Measurements from ENCODE around the gene ZNF768. TPM values are rescaled to one million over a fixed set of nuclear protein-coding genes. Genes with fewer than 3 reads are reported as not detected.

Gene ZNF768
- total and polyA plus RNA-seq, 2 donors (not counting 1 experiment from before 2014, with no cell fraction given), result 24.8 to 36.5 TPM

DNA sequence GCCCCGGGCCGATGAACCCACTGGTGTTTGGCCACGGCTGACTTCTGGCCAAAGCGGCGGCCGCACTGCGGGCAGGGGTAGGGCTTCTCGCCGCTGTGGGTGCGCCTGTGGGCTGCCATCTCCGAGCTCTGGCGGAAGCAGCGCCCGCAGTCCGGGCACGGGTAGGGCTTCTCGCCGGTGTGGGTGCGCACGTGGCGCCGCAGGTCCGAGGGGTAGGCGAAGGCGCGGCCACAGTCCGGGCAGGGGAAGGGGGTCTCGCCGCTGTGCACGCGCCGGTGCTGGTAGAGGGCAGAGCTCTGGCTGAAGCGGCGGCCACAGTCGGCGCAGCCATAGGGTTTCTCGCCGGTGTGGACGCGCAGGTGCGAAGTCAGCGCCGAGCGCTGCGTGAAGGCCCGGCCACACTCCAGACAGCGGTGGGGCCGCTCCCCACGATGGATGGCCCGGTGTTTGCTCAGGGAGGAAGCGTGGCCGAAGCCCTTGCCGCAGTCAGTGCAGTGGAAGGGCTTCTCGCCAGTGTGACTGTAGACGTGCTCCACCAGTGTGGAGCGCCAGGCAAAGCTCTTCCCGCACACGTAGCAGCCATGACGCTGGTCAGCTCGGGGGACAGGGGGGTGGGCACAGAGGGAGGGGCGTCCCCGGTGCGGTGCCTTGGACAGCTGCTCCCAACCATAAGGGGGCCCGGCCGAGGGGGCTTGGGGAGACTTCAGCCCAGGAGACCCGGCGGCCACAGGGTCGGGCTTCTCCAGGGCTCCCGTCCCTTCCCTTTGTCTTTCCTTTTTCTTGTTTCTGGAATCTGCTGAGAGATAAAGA is 29.2 kb upstream of the ZNF768 start:
- no peak overlapping the region for H3K4me3 ChIP-seq (ENCODE audit: control extremely low read depth in 1 of 5, extremely low read depth in 1 of 5, insufficient read depth in 1 of 5, low read depth in 2 of 5, low read length in 4 of 5)

More for the DNA sequence above, 29.2 kb upstream of the ZNF768 start:
- Histone ChIP-seq H3K27me3 (replicated peaks in 1 of 4; ENCODE audit: control extremely low read depth in 1 of 4, control insufficient read depth in 3 of 4, insufficient read depth in 4 of 4, low read length in 3 of 4) (no peaks in the 10 kb centered on the region), H3K9ac (ENCODE audit: low read length) (no peak overlapping the region), H4K20me1 (ENCODE audit: control insufficient read depth, insufficient read depth, low read length, poor library complexity, severe bottlenecking) (no peaks in the 10 kb centered on the region), H2AFZ (ENCODE audit: insufficient read depth, low read depth, low read length, poor library complexity, severe bottlenecking) (no peak overlapping the region), H3K36me3 (replicated peaks in 1 of 2; ENCODE audit: control extremely low read depth in 1 of 2, control insufficient read depth in 1 of 2, extremely low read depth in 1 of 2, insufficient read depth in 2 of 2, low read length in 1 of 2) (peaks cover 0 to 17% of the 10 kb centered on the region in 2 experiments), H3K4me1 (ENCODE audit: control insufficient read depth in 2 of 2, insufficient read depth in 2 of 2, low read length in 2 of 2) (peaks cover 10 to 24% of the 10 kb centered on the region in 2 donors), H3K79me2 (ENCODE audit: control insufficient read depth, insufficient read depth, low read length) (peaks cover 55% of the 10 kb centered on the region), H3K9me3 (ENCODE audit: control extremely low read depth in 1 of 3, control insufficient read depth in 2 of 3, insufficient read depth in 1 of 3, low read length in 2 of 3) (peaks cover 0 to 6% (median 0%) of the 10 kb centered on the region in 3 donors), H3K27ac (ENCODE audit: low read length in 2 of 2) (no peak overlapping the region), H3K4me2 (replicated peaks; ENCODE audit: low read depth, low read length, poor library complexity, severe bottlenecking) (no peak overlapping the region)
- intact Hi-C loops (cut with micrococcal nuclease), result loop anchor here (5.0 kb wide), 1 partner anchor 902 kb away; the partner anchor contains the start of gene ARMC5
- Mint-ChIP-seq H3K27ac (no peak overlapping the region), H3K4me1 (peaks cover 38% of the 10 kb centered on the region), H3K4me3 (peak overlapping the region; percentile 67), H3K9me3 (ENCODE audit: insufficient read depth) (no peaks in the 10 kb centered on the region), H3K27me3 (no peaks in the 10 kb centered on the region)
- ChIA-PET CTCF (interaction anchor here (1.0 to 1.1 kb wide), 2 partner anchors 19 to 43 kb away, joined by 3 read pairs; no protein-coding TSS in a partner anchor), POLR2A (interaction anchor here (1.0 kb wide), 1 partner anchor 21 kb away, joined by 3 read pairs; the partner anchor contains the start of gene ZNF747)
- ATAC-seq (ENCODE audit: low read depth), result no peak
- DNase-seq, result no peak
- TF ChIP-seq EZH2 (IDR thresholded peaks at IDR 0.05; ENCODE audit: borderline replicate concordance, insufficient read depth, low read depth, low read length, poor library complexity, severe bottlenecking), result no peak
- TF ChIP-seq, protein P1, sequence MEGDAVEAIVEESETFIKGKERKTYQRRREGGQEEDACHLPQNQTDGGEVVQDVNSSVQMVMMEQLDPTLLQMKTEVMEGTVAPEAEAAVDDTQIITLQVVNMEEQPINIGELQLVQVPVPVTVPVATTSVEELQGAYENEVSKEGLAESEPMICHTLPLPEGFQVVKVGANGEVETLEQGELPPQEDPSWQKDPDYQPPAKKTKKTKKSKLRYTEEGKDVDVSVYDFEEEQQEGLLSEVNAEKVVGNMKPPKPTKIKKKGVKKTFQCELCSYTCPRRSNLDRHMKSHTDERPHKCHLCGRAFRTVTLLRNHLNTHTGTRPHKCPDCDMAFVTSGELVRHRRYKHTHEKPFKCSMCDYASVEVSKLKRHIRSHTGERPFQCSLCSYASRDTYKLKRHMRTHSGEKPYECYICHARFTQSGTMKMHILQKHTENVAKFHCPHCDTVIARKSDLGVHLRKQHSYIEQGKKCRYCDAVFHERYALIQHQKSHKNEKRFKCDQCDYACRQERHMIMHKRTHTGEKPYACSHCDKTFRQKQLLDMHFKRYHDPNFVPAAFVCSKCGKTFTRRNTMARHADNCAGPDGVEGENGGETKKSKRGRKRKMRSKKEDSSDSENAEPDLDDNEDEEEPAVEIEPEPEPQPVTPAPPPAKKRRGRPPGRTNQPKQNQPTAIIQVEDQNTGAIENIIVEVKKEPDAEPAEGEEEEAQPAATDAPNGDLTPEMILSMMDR (IDR thresholded peaks at IDR 0.05), result no peak
- WGBS (ENCODE audit: insufficient coverage), result 98% methylated on average over 69 of the region's 69 CpGs
